22Rv1 (cell line): Measurements from ENCODE around the gene TNFRSF25.

Source experiments
- CTCF ChIP-seq: fragments of 450-650 bp; IDR thresholded peaks from 2 replicates; pipeline ENCODE4 v1.5.1; 2017; ENCODE audit warnings: mild to moderate bottlenecking
- ZFX ChIP-seq: fragments of 450-650 bp; IDR thresholded peaks from 2 replicates; pipeline ENCODE4 v1.6.1; 2017; ENCODE audit warnings: antibody characterized with exemption, borderline replicate concordance

GRCh38 chr1:6419397-6419803, 46.6 kb downstream of the TNFRSF25 start:
- TF ChIP-seq CTCF (no peak), ZFX (no peak)
